H1 (cell line): Measurements from ENCODE around the gene CTSA. TPM values are rescaled to one million over a fixed set of nuclear protein-coding genes. Genes with fewer than 3 reads are reported as not detected.

Experiments used
- CTCF ChIA-PET: fragments of 300-600 bp; sonication (Branson Sonifier 250); formaldehyde crosslinking; loops from one replicate; lab custom pipeline; 2021; ENCODE audit not compliant: partially characterized antibody; lab: Charles Lee
- POLR2A ChIA-PET: fragments of 300-600 bp; sonication (Branson Sonifier 250); formaldehyde crosslinking; loops from one replicate; lab custom pipeline; 2021; ENCODE audit warnings: inconsistent platforms; ENCODE audit not compliant: partially characterized antibody; lab: Charles Lee
- DNase-seq, 2 experiments: peaks; one replicate each; pipeline versions ENCODE4 v3.0.0 to v3.0.0-alpha.2; 2010 to 2022; ENCODE audit warnings: low spot score in 2 of 2, low read depth in 1 of 2, mixed read lengths in 1 of 2
- FAIRE-seq: peaks from 2 replicates; lab custom pipeline; 2011; peaks lifted over from hg19 to GRCh38; lab: Jason Lieb, UNC
- H2AFZ ChIP-seq: 2 replicates; pipeline ENCODE4 v1.8.1; 2012; ENCODE audit warnings: low read length, inconsistent platforms
- H2AK5ac ChIP-seq: 2 replicates; pipeline ENCODE4 v1.6.1; 2013; ENCODE audit warnings: low read depth, low read length
- H2BK120ac ChIP-seq: replicated peaks from 2 replicates; pipeline ENCODE3; 2013; ENCODE audit warnings: low read depth, low read length, inconsistent platforms
- H2BK12ac ChIP-seq: 2 replicates; pipeline ENCODE4 v1.6.1; 2013; ENCODE audit warnings: low read depth, low read length
- H2BK15ac ChIP-seq: 2 replicates; pipeline ENCODE4 v1.6.1; 2013; ENCODE audit warnings: low read length
- H2BK20ac ChIP-seq: 2 replicates; pipeline ENCODE4 v1.6.1; 2013; ENCODE audit warnings: low read length
- H2BK5ac ChIP-seq: 2 replicates; pipeline ENCODE4 v1.6.1; 2013; ENCODE audit warnings: low read depth, low read length
- H3K14ac ChIP-seq: 2 replicates; pipeline ENCODE4 v1.6.1; 2013; ENCODE audit warnings: inconsistent platforms; ENCODE audit not compliant: insufficient read length
- H3K18ac ChIP-seq: 2 replicates; pipeline ENCODE4 v1.6.1; 2013; ENCODE audit warnings: low read length; ENCODE audit errors: extremely low read depth
- H3K23ac ChIP-seq: 2 replicates; pipeline ENCODE4 v1.6.1; 2013; ENCODE audit warnings: inconsistent platforms; ENCODE audit not compliant: insufficient read length
- H3K23me2 ChIP-seq: 2 replicates; pipeline ENCODE4 v1.6.1; 2013; ENCODE audit warnings: low read depth, low read length
- H3K27ac ChIP-seq: 2 replicates; pipeline ENCODE4 v1.6.1; 2011; ENCODE audit warnings: low read depth, low read length, inconsistent platforms
- H3K27me3 ChIP-seq, 4 experiments: replicated peaks in 1 of 4; 1 replicate in 1 of 4; 2 replicates in 3 of 4; pipeline versions ENCODE4 v1.6.1 to v1.8.1; 2011 to 2013; ENCODE audit warnings: low read length in 3 of 4, mild to moderate bottlenecking in 3 of 4, inconsistent platforms in 2 of 4, mixed read lengths in 2 of 4, moderate library complexity in 1 of 4; ENCODE audit not compliant: control insufficient read depth in 3 of 4, insufficient read depth in 3 of 4; ENCODE audit errors: extremely low read depth in 1 of 4
- H3K36me3 ChIP-seq, 4 experiments: 2 replicates each; pipeline versions ENCODE4 v1.6.1 to v1.8.1; 2011 to 2013; ENCODE audit warnings: mild to moderate bottlenecking in 4 of 4, low read length in 3 of 4, moderate library complexity in 2 of 4, control low read depth in 1 of 4, inconsistent platforms in 1 of 4; ENCODE audit not compliant: insufficient read depth in 4 of 4, control insufficient read depth in 2 of 4
- H3K4ac ChIP-seq: replicated peaks from 2 replicates; pipeline ENCODE3; 2013; ENCODE audit warnings: low read length, low read depth, mixed read lengths, inconsistent platforms; ENCODE audit not compliant: insufficient read length
- H3K4me1 ChIP-seq, 4 experiments: replicated peaks in 1 of 4; 1 replicate in 1 of 4; 2 replicates in 3 of 4; pipeline versions ENCODE4 v1.6.1 to v1.8.1; 2011 to 2013; ENCODE audit warnings: low read length in 3 of 4, inconsistent platforms in 2 of 4, mixed read lengths in 1 of 4; ENCODE audit not compliant: insufficient read depth in 4 of 4, control insufficient read depth in 3 of 4
- H3K4me2 ChIP-seq, 2 experiments: 2 replicates each; pipeline versions ENCODE4 v1.6.1 to v1.8.1; 2011 to 2013; ENCODE audit warnings: low read depth in 2 of 2, low read length in 2 of 2, control low read depth in 1 of 2, inconsistent platforms in 1 of 2, mild to moderate bottlenecking in 1 of 2; ENCODE audit not compliant: insufficient read depth in 1 of 2
- H3K4me3 ChIP-seq, 4 experiments: fragments of 200-600, 300-600 bp in 1 of 4; sonication (generic), shearing (Covaris generic), sonication (Bioruptor Twin) in 1 of 4; 2 replicates each; pipeline versions ENCODE4 v1.5.1 to v1.8.1; 2011 to 2016; ENCODE audit warnings: low read length in 4 of 4, low read depth in 3 of 4, control low read depth in 2 of 4, inconsistent platforms in 2 of 4, mild to moderate bottlenecking in 2 of 4, mixed read lengths in 1 of 4, moderate library complexity in 1 of 4; ENCODE audit not compliant: insufficient read depth in 2 of 4; ENCODE audit errors: extremely low read depth in 1 of 4
- H3K56ac ChIP-seq: replicated peaks from 2 replicates; pipeline ENCODE3; 2013; ENCODE audit warnings: low read depth, mild to moderate bottlenecking, mixed read lengths, low read length, inconsistent platforms; ENCODE audit not compliant: insufficient read length
- H3K79me1 ChIP-seq: 2 replicates; pipeline ENCODE4 v1.6.1; 2013; ENCODE audit warnings: low read depth, low read length, control low read depth
- H3K79me2 ChIP-seq, 2 experiments: 2 replicates each; pipeline versions ENCODE4 v1.6.1 to v1.8.1; 2012 to 2013; ENCODE audit warnings: low read length in 2 of 2, mild to moderate bottlenecking in 2 of 2, inconsistent platforms in 1 of 2; ENCODE audit not compliant: insufficient read depth in 2 of 2, control insufficient read depth in 1 of 2
- H3K9ac ChIP-seq, 4 experiments: replicated peaks in 1 of 4; 1 replicate in 1 of 4; 2 replicates in 3 of 4; pipeline versions ENCODE4 v1.6.1 to v1.8.1; 2011 to 2013; ENCODE audit warnings: low read depth in 3 of 4, low read length in 3 of 4, control low read depth in 2 of 4, mild to moderate bottlenecking in 2 of 4, moderate library complexity in 2 of 4, inconsistent platforms in 1 of 4; ENCODE audit errors: extremely low read depth in 1 of 4
- H3K9me3 ChIP-seq, 2 experiments: 2 replicates each; pipeline versions ENCODE4 v1.6.1 to v1.8.1; 2012 to 2013; ENCODE audit warnings: mild to moderate bottlenecking in 2 of 2, moderate library complexity in 2 of 2, control low read depth in 1 of 2, inconsistent platforms in 1 of 2, low read depth in 1 of 2, low read length in 1 of 2, mixed read lengths in 1 of 2; ENCODE audit not compliant: insufficient read depth in 2 of 2
- H4K20me1 ChIP-seq, 2 experiments: replicated peaks in 1 of 2; 2 replicates each; pipeline versions ENCODE3 to v1.8.1; 2011 to 2013; ENCODE audit warnings: inconsistent platforms in 2 of 2, low read length in 2 of 2, mild to moderate bottlenecking in 1 of 2; ENCODE audit not compliant: insufficient read depth in 2 of 2, control insufficient read depth in 1 of 2
- H4K5ac ChIP-seq: 2 replicates; pipeline ENCODE4 v1.6.1; 2013; ENCODE audit warnings: low read length, low read depth, mixed read lengths, inconsistent platforms; ENCODE audit not compliant: insufficient read length
- H4K8ac ChIP-seq: 2 replicates; pipeline ENCODE4 v1.8.0; 2013; ENCODE audit warnings: mild to moderate bottlenecking, moderate library complexity, low read length, inconsistent platforms; ENCODE audit not compliant: insufficient read depth; ENCODE audit errors: extremely low read depth
- H4K91ac ChIP-seq: replicated peaks from 2 replicates; pipeline ENCODE3; 2013; ENCODE audit warnings: low read length, mixed read lengths, inconsistent platforms; ENCODE audit not compliant: insufficient read length
- BACH1 ChIP-seq: IDR thresholded peaks from 2 replicates; pipeline ENCODE4 v1.6.1; 2012; ENCODE audit warnings: low read length, improper control_type of control experiment
- BCL11A ChIP-seq, 2 experiments: IDR thresholded peaks; one replicate each; pipeline ENCODE4 v1.6.1; 2011; ENCODE audit warnings: low read depth in 2 of 2, low read length in 2 of 2, mild to moderate bottlenecking in 2 of 2
- CTBP2 ChIP-seq: IDR thresholded peaks from 2 replicates; pipeline ENCODE4 v1.7.0; 2011; ENCODE audit warnings: borderline replicate concordance, mild to moderate bottlenecking, moderate library complexity, mixed read lengths, low read length; ENCODE audit not compliant: insufficient read depth, insufficient read length
- GTF2F1 ChIP-seq: IDR thresholded peaks from 2 replicates; pipeline ENCODE4 v1.6.1; 2012; ENCODE audit warnings: low read depth, low read length, improper control_type of control experiment, borderline replicate concordance
- PHF8 ChIP-seq: fragments of 200-600 bp; sonication (generic); conservative IDR thresholded peaks from 2 replicates; pipeline ENCODE4 v1.7.1; 2012; ENCODE audit warnings: low read depth, mild to moderate bottlenecking, inconsistent platforms, low read length, moderate library complexity
- POLR2A ChIP-seq, 2 experiments: IDR thresholded peaks; 1 replicate in 1 of 2; 2 replicates in 1 of 2; pipeline ENCODE4 v1.6.1; 2011; ENCODE audit warnings: low read depth in 2 of 2, low read length in 2 of 2, mild to moderate bottlenecking in 2 of 2; ENCODE audit errors: control extremely low read depth in 1 of 2
- SAP30 ChIP-seq: fragments of 300-600 bp; sonication (generic); IDR thresholded peaks from 2 replicates; pipeline ENCODE4 v1.7.1; 2012; ENCODE audit warnings: low read length, moderate library complexity, mild to moderate bottlenecking, inconsistent platforms; ENCODE audit not compliant: insufficient read depth, insufficient replicate concordance
- SIN3A ChIP-seq, 2 experiments: IDR thresholded peaks in 1 of 2; conservative IDR thresholded peaks in 1 of 2; 2 replicates each; pipeline ENCODE4 v1.6.1; 2011 to 2012; ENCODE audit warnings: low read length in 2 of 2, improper control_type of control experiment in 1 of 2, low read depth in 1 of 2, mild to moderate bottlenecking in 1 of 2
- SP4 ChIP-seq: IDR thresholded peaks from 2 replicates; pipeline ENCODE4 v1.6.1; 2012; ENCODE audit warnings: low read length, inconsistent platforms
- TAF7 ChIP-seq: optimal IDR thresholded peaks from 2 replicates; pipeline ENCODE3; 2011; ENCODE audit warnings: low read depth, mild to moderate bottlenecking, inconsistent platforms, low read length, moderate library complexity, borderline replicate concordance
- TCF12 ChIP-seq: IDR thresholded peaks from 2 replicates; pipeline ENCODE4 v1.6.1; 2011; ENCODE audit warnings: low read depth, mild to moderate bottlenecking, low read length
- TEAD4 ChIP-seq: IDR thresholded peaks from 2 replicates; pipeline ENCODE4 v1.6.1; 2012; ENCODE audit warnings: low read depth, low read length, inconsistent platforms, mixed read lengths
- YY1 ChIP-seq: IDR thresholded peaks from 2 replicates; pipeline ENCODE4 v1.6.1; 2011; ENCODE audit warnings: low read depth, mild to moderate bottlenecking, low read length
- WGBS, 2 experiments: shearing (Covaris generic) in 1 of 2; methylation state at CpG; one replicate each; pipeline versions ENCODE4 v1.1.6 to v1.1.7; 2013 to 2015; ENCODE audit warnings: low lambda C conversion rate in 2 of 2, mixed read lengths in 2 of 2, inconsistent platforms in 1 of 2, low coverage in 1 of 2, missing lambda C conversion rate in 1 of 2; ENCODE audit not compliant: insufficient replicate concordance in 2 of 2, insufficient coverage in 1 of 2, insufficient read length in 1 of 2; ENCODE audit errors: extremely low coverage in 1 of 2, missing lambda C conversion rate in 1 of 2; 5-methylcytosine and 5-hydroxymethylcytosine counted together
- polyA plus RNA-seq, 7 experiments: library from polyadenylated mRNA; depleted of rRNA in 3 of 7; stranded (reverse) in 5 of 7; unstranded in 2 of 7; fragments of >200 nt in 5 of 7; fragments of 200-250 nt in 2 of 7; gene quantifications; 1 replicate in 5 of 7; 2 replicates in 1 of 7; 4 replicates in 1 of 7; pipeline versions ENCODE4 v1.2.1 to v1.2.3, GENCODE V29; 2011 to 2013; ENCODE audit warnings: missing spikeins in 2 of 7, mixed read lengths in 2 of 7
- total RNA-seq: library from RNA; stranded (reverse); fragmentation: NEBNext Ultra II Directional; extraction: Animal tissue kit (Norgen Biotek cat#: 25700); gene quantifications from 2 replicates; pipeline ENCODE4 v1.2.1, GENCODE V29; 2021

CTSA gene
- total and polyA plus RNA-seq, 2 of the 8 experiments (the other 6 are each of a cell fraction or from before 2014, with no cell fraction given): 49.7 to 74.0 TPM

DNA sequence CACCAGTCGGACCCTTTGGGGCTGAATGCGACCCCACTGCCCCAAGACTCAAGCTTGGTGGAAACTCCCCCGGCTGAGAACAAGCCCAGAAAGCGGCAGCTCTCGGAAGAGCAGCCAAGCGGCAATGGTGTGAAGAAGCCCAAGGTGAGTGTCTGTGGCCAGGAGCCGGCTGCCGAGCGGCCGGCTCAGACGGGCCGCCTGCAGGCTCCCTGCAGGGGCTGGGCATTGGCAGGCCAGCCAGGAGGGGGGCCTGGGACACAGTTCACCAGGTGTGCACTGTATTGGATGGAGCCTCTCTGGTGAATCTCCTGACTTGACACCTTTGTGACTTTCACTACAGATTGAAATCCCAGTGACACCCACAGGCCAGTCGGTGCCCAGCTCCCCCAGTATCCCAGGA is 49.3 kb downstream of the CTSA start:
- DNase-seq: no peak
- H2BK5ac ChIP-seq: no peak overlapping the region

More for the DNA sequence above, 49.3 kb downstream of the CTSA start:
- Histone ChIP-seq H3K79me1 (no peaks in the 10 kb centered on the region; the same call in 1 of the 2 replicates), H4K8ac (no peak overlapping the region), H2BK120ac (no peak overlapping the region), H3K23me2 (no peaks in the 10 kb centered on the region), H3K27me3 (no peaks in the 10 kb centered on the region; a peak in 1 of 7 replicates), H4K91ac (no peak overlapping the region), H3K4ac (no peak overlapping the region), H2BK15ac (no peak overlapping the region), H3K18ac (no peak overlapping the region), H3K4me3 (no peak overlapping the region), H2AFZ (no peak overlapping the region), H3K4me1 (peaks cover 0 to 25% (median 9%) of the 10 kb centered on the region in 4 experiments; a peak in 6 of 7 replicates), H4K5ac (no peak overlapping the region), H3K27ac (no peak overlapping the region), H3K9ac (no peak overlapping the region), H4K20me1 (peaks cover 2 to 6% of the 10 kb centered on the region in 2 experiments), H3K36me3 (peaks cover 26 to 62% (median 54%) of the 10 kb centered on the region in 4 experiments), H3K56ac (no peak overlapping the region), H3K23ac (no peak overlapping the region), H2BK20ac (no peak overlapping the region), H2AK5ac (no peak overlapping the region), H2BK12ac (no peak overlapping the region), H3K9me3 (no peaks in the 10 kb centered on the region), H3K4me2 (no peak overlapping the region), H3K79me2 (peaks cover 0 to 16% of the 10 kb centered on the region in 2 experiments; a peak in 2 of 4 replicates), H3K14ac (no peak overlapping the region)
- CTCF ChIA-PET: interaction anchor here (2.7 kb wide), 1 partner anchor 9 kb away, joined by 11 read pairs; no protein-coding TSS in a partner anchor
- 96% methylated on average over 13 of the region's 13 CpGs; no CpG with 5 or more reads in 1 of the 2 experiments for WGBS, 2 experiments
- FAIRE-seq: no peak
- TF ChIP-seq BACH1 (no peak), BCL11A (IDR thresholded peaks at IDR 0.05; ENCODE audit: low read depth in 2 of 2, low read length in 2 of 2) (no peak), SAP30 (no peak), TCF12 (no peak), TEAD4 (no peak), PHF8 (no peak), CTBP2 (no peak), SP4 (no peak), GTF2F1 (no peak), POLR2A (IDR thresholded peaks at IDR 0.05; ENCODE audit: control extremely low read depth in 1 of 2, low read depth in 2 of 2, low read length in 2 of 2) (no peak), YY1 (no peak), SIN3A (conservative IDR thresholded peaks at IDR 0.05 in 1 of 2, IDR thresholded peaks at IDR 0.05 in 1 of 2; ENCODE audit: low read depth in 1 of 2, low read length in 2 of 2) (no peak), TAF7 (no peak)
- POLR2A ChIA-PET: interaction anchor here (1.0 to 18.4 kb wide), 6 partner anchors 9 to 48 kb away, joined by 3 to 283 read pairs (median 17); partner anchors contain the start of genes CTSA, NEURL2 and PLTP
